22Rv1 (cell line): ENCODE results near the gene SLC39A5.
"Not testable (repeated sequence)": the region's sequence is repeated elsewhere in the genome, so short reads cannot be mapped to it uniquely, and the experiment has no call there.

Experiments used
- H3K27ac ChIP-seq: fragments of 450-650 bp; 2 replicates; pipeline ENCODE4 v1.5.1; 2017
- ZFX ChIP-seq: fragments of 450-650 bp; IDR thresholded peaks from 2 replicates; pipeline ENCODE4 v1.6.1; 2017; ENCODE audit warnings: antibody characterized with exemption, borderline replicate concordance
- TF ChIP-seq, protein P1 (sequence below): fragments of 450-650 bp; IDR thresholded peaks from 2 replicates; pipeline ENCODE4 v1.5.1; 2017; ENCODE audit warnings: mild to moderate bottlenecking

The SLC39A5 gene

DNA sequence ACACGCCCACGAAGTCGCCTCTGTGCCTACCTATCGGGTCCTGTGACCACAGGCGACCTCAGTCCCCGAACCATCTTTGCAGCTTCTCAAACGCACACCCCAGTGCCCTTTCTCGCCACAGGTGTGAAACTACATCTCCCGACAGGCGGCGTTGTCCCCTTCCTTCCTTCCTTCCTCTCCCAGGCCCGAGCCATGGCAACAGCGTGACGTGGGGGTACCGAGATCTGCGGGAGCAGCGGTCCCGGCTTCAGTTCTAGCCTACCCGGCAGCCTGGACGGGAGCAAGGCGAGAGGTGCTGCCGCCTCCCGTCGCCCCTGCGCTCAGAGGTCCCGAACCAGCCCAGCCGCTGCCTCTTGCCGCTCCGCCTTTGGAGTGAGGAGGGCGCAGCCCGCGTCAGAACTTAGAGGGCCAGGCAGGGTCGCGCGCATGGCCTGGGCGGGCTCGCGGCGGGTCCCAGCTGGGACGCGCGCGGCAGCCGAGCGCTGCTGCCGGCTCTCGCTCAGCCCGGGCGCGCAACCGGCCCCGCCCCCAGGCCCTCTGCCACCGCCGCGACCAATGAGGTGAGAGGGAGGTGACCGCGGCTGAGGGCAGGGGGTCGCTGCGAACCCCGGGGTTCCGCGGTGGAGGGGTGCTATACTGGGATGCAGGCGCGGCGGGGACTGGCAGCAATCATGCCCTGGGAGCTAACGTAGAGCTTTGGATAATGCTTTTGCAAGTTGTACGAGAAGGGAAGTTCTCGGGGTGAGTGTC is 37.0 kb downstream of the SLC39A5 start, which contains the start of gene COQ10A:
Gene COQ10A (plus strand): TSS at position 250 of the 750 bp plus-strand sequence. CDS start 177 bp downstream, at position 427.
- TF ChIP-seq, protein P1, sequence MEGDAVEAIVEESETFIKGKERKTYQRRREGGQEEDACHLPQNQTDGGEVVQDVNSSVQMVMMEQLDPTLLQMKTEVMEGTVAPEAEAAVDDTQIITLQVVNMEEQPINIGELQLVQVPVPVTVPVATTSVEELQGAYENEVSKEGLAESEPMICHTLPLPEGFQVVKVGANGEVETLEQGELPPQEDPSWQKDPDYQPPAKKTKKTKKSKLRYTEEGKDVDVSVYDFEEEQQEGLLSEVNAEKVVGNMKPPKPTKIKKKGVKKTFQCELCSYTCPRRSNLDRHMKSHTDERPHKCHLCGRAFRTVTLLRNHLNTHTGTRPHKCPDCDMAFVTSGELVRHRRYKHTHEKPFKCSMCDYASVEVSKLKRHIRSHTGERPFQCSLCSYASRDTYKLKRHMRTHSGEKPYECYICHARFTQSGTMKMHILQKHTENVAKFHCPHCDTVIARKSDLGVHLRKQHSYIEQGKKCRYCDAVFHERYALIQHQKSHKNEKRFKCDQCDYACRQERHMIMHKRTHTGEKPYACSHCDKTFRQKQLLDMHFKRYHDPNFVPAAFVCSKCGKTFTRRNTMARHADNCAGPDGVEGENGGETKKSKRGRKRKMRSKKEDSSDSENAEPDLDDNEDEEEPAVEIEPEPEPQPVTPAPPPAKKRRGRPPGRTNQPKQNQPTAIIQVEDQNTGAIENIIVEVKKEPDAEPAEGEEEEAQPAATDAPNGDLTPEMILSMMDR: peak; percentile 86
- TF ChIP-seq ZFX: no peak
- peak within 1 kb of the TSS; percentile 83 for H3K27ac ChIP-seq

DNA sequence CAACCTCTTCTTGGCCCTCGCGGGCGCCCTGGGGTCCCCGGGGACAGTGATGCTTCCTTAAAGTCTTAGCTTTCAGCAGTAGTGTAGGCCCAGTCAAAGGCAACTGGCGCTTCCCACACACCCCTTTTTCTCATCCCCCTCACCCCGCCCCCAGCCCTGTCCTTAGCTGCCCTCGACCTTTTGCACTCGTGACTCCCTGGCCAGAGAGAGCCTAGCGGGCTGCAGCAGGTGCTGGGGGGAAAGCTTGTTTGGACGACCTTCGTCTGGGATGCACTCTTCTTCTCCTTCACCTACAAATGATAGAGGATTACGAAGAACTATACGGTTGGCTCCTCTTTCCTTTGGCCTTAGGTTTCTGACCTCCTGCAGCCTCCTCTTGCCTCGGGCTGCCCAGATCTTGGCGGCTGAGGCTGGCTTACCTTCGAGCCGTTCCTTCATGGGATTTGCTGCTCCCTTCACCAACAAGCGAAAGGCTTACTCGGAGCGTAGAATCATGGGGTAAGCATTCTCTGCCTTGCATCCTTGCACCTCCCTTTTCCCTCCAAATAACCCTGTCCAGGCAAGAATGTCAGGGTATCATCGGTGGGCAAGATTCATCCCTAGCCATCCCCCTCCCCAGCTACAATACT is 37.7 kb downstream of the SLC39A5 start:
- peak overlapping the region; percentile 83 for H3K27ac ChIP-seq
- no peak for TF ChIP-seq ZFX
- TF ChIP-seq, protein P1: no peak

DNA sequence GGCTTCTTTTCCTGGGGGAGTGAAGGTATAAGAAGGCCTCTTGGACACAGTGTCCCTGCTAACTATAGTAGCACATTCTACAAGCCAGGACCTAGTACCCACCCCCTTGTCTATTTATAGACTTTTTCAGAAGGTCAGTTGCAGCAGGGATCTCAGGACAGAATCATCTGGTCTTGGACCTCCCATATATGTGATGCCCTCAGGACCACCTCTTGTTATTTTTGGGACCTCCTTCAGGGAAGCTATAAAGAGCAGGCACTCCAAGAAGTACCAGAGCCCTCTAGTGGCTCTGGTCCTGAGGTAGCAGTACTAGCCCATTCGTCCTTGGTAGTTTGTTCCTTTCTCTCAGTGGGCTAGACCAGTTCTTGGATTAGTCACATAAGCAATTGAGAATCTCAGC is 41.2 kb downstream of the SLC39A5 start:
- TF ChIP-seq, protein P1: peak; percentile 69
- no peak for TF ChIP-seq ZFX
- H3K27ac ChIP-seq: peak overlapping the region; percentile 83

DNA sequence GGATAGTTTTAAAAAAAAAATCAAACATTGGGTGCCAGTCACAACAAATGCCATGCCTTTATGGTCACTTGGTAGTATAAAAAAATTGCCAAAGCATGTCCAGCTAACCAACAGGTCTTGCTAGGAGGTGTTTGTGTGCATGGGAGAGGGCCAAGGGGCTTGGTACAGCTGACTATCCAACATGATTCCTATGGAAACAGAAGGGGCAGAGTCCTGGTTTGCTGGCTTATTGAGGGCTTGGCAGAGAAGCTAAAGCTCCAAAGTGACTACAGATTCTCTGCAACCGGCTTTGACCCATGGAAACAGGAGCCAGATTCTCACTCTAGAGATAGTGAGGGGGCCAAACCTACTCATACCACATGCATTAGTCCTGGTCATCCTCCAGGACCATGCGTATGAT is 42.6 kb downstream of the SLC39A5 start:
- H3K27ac ChIP-seq: not testable (repeated sequence)

DNA sequence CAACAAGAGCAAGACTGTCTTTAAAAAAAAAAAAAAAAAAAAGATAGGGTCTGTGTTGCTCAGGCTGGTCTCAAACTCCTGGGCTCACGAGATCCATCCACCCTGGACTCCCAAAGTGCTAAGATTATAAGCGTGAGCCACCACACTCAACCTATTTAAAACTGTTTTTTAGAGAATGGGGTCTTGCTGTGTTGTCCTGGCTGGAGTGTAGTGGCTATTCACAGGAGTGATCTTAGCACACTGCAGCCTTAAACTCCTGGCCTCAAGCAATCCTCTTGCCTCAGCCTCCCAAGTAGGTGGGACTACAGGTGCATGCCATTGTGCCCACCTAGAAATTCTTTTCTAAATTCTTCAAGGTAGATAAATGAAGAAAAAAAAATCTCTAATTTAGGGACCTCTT is 44.4 kb downstream of the SLC39A5 start:
- no peak for TF ChIP-seq ZFX

DNA sequence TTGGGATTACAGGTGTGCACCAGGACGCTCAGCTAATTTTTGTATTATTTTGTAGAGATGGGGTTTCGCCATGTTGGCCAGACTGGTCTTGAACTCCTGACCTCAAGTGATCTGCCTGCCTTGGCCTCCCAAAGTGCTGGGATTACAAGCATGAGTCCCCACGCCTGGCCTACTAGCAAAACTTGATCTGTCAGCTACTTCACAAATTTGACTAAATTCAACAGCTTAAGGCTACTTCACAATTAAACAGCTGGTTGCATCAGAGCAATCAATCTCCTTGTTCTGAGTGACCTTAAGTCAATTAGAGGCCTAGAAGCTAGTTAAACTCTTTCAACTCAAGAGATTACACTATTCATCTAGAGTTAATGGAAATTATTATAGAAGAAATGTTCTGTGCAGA is 49.1 kb downstream of the SLC39A5 start:
- H3K27ac ChIP-seq: no peak overlapping the region
- TF ChIP-seq ZFX: no peak
- TF ChIP-seq, protein P1: no peak

More for the DNA sequence above, 44.4 kb downstream of the SLC39A5 start:
- no peak overlapping the region for H3K27ac ChIP-seq

DNA sequence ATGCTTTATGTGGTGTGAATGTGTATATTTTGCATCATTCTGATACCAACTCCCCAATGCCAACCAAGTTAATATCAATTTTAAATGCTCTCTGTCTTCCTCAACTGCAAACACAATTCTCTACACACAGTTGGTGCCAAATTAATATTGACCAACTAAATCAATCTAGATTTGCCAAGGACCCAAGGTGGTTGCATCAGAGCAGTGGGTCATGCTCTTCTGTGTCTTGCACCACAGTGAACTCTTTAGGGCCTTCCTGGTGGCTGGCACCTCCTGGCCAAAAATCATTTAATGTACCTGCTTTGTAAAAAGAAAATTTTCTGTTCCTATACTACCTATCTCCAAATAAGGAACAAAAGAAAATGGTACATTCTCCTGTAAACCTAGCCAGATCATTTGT is 51.0 kb downstream of the SLC39A5 start:
- H3K27ac ChIP-seq: no peak overlapping the region
- TF ChIP-seq, protein P1: no peak
- TF ChIP-seq ZFX: no peak

DNA sequence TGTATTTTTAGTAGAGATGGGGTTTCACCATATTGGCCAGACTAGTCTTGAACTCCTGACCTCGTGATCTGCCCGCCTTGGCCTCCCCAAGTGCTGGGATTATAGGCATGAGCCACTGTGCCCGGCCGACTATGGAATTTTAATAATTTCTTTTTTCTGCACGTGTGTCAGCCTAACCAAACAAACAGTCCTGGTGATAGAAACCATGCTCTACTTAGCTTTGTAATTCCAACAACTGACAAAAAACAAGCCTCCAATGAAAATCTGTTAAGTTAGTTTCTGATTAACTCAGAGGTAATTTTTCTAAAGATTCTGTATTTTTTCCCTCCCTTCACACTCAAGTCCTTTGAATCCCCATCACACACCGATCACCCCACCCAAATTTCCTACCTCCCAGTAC is 52.2 kb downstream of the SLC39A5 start:
- H3K27ac ChIP-seq: no peak overlapping the region
- TF ChIP-seq ZFX: no peak
- TF ChIP-seq, protein P1: no peak
